Measurements from ENCODE around the gene ARL6IP1.
"Not testable (repeated sequence)": the region's sequence is repeated elsewhere in the genome, so short reads cannot be mapped to it uniquely, and the experiment has no call there.

Gene ARL6IP1

GRCh38 chr16:18759598-18760520 lies 41.5 kb downstream of the ARL6IP1 start:
- DNase-seq: peak; percentile 71
- not testable (repeated sequence) for H3K9me3 Mint-ChIP-seq; H3K27me3 Mint-ChIP-seq; H3K36me3 Mint-ChIP-seq (ENCODE audit: low read depth); H3K27ac Mint-ChIP-seq; H3K4me3 Mint-ChIP-seq
- peaks cover 13% of the 10 kb centered on the region for H3K4me1 Mint-ChIP-seq (ENCODE audit: low read depth)

- H3K9me3 Mint-ChIP-seq; H3K27me3 Mint-ChIP-seq; H3K4me3 Mint-ChIP-seq; H3K36me3 Mint-ChIP-seq (ENCODE audit: low read depth); DNase-seq; H3K27ac Mint-ChIP-seq: not testable (repeated sequence)
- peaks cover 12% of the 10 kb centered on the region for H3K4me1 Mint-ChIP-seq (ENCODE audit: low read depth)
Observed at GRCh38 chr16:18757960-18758660, 43.2 kb downstream of the ARL6IP1 start.

- H3K4me3 Mint-ChIP-seq; H3K9me3 Mint-ChIP-seq; H3K27me3 Mint-ChIP-seq; DNase-seq; H3K27ac Mint-ChIP-seq; H3K36me3 Mint-ChIP-seq (ENCODE audit: low read depth): not testable (repeated sequence)
- peaks cover 12% of the 10 kb centered on the region for H3K4me1 Mint-ChIP-seq (ENCODE audit: low read depth)
Observed at GRCh38 chr16:18756639-18757038, 44.7 kb downstream of the ARL6IP1 start.

GRCh38 chr16:18742870-18743269 lies 58.5 kb downstream of the ARL6IP1 start:
- not testable (repeated sequence) for H3K27me3 Mint-ChIP-seq; DNase-seq; H3K9me3 Mint-ChIP-seq; H3K4me1 Mint-ChIP-seq (ENCODE audit: low read depth); H3K4me3 Mint-ChIP-seq; H3K27ac Mint-ChIP-seq; H3K36me3 Mint-ChIP-seq (ENCODE audit: low read depth)

Measured in activated T-cell treated with anti-CD3 and anti-CD28 coated beads, Interleukin-2, amount 50 U/mL, for 24 hours (primary cell).